K562 (cell line): ENCODE data around the gene ELOVL7. TPM values are rescaled to one million over a fixed set of nuclear protein-coding genes. Genes with fewer than 3 reads are reported as not detected.
A peak's percentile ranks its signal among the peaks of the same experiment; 100 is the strongest.

Experiments
- ATAC-seq: fragments of 200-7000 bp; cut with Tn5 transposase; 3 replicates; pipeline ENCODE4 v1.9.1; 2020; ENCODE audit warnings: moderate library complexity
- BruUV-seq: library from RNA; stranded (reverse); fragments of 400-500 nt; replicated peaks from 2 replicates; lab custom pipeline; 2021; lab: Mats Ljungman, UMichigan
- CTCF ChIA-PET: fragments of 300-600 bp; formaldehyde crosslinking; extraction: SDS; loops from one replicate; lab custom pipeline; 2021; ENCODE audit warnings: low intra/inter-chr PET ratio; lab: Yijun Ruan, JAX
- POLR2A ChIA-PET: fragments of 300-600, 350-650 bp; sonication (Branson Sonifier 250); formaldehyde crosslinking; extraction: SDS; loops from one replicate; lab custom pipeline; 2021; ENCODE audit warnings: antibody characterized with exemption, inconsistent platforms; lab: Yijun Ruan, JAX
- DNase-seq, 4 experiments: peaks; one replicate each; pipeline versions ENCODE4 v3.0.0 to v3.0.0-alpha.2; 2011 to 2018; ENCODE audit warnings: low spot score in 3 of 4, mixed read lengths in 3 of 4; ENCODE audit errors: extremely low read depth in 1 of 4
- FAIRE-seq: peaks from 2 replicates; lab custom pipeline; 2011; peaks lifted over from hg19 to GRCh38; lab: Jason Lieb, UNC
- H2AFZ ChIP-seq: 2 replicates; pipeline ENCODE4 v1.6.0; 2011; ENCODE audit warnings: low read depth, low read length, control low read depth, inconsistent platforms
- H3K27ac ChIP-seq: fragments of 200-600 bp; 3 replicates; pipeline ENCODE4 v1.8.0; 2011; ENCODE audit warnings: low read depth, mild to moderate bottlenecking, control low read depth, inconsistent platforms, low read length, moderate library complexity, mixed read lengths; ENCODE audit errors: extremely low read depth
- H3K27me3 ChIP-seq, 2 experiments: fragments of 300-600 bp in 1 of 2; 2 replicates in 1 of 2; 3 replicates in 1 of 2; pipeline versions ENCODE4 v1.6.0 to v1.8.0; 2011; ENCODE audit warnings: inconsistent platforms in 2 of 2, low read length in 2 of 2, mild to moderate bottlenecking in 1 of 2, mixed read lengths in 1 of 2, moderate library complexity in 1 of 2; ENCODE audit not compliant: control insufficient read depth in 2 of 2, insufficient read depth in 2 of 2
- H3K36me3 ChIP-seq: fragments of 300-600 bp; 3 replicates; pipeline ENCODE4 v1.8.0; 2011; ENCODE audit warnings: mild to moderate bottlenecking, low read length, inconsistent platforms; ENCODE audit not compliant: control insufficient read depth, insufficient read depth
- H3K4me1 ChIP-seq, 2 experiments: fragments of 200-600 bp in 1 of 2; replicated peaks in 1 of 2; 2 replicates in 1 of 2; 3 replicates in 1 of 2; pipeline versions ENCODE4 v1.5.1 to v1.8.0; 2011; ENCODE audit warnings: inconsistent platforms in 2 of 2, low read length in 2 of 2, mild to moderate bottlenecking in 1 of 2, mixed read lengths in 1 of 2, moderate library complexity in 1 of 2; ENCODE audit not compliant: control insufficient read depth in 2 of 2, insufficient read depth in 2 of 2
- H3K4me2 ChIP-seq: 2 replicates; pipeline ENCODE4 v1.6.1; 2011; ENCODE audit warnings: low read length, control low read depth, inconsistent platforms, mixed read lengths; ENCODE audit not compliant: insufficient read depth
- H3K4me3 ChIP-seq: fragments of 200-600 bp; sonication (generic), shearing (Covaris generic); 2 replicates; pipeline ENCODE4 v1.5.1; 2016; ENCODE audit warnings: control low read depth, inconsistent platforms
- H3K79me2 ChIP-seq: fragments of 200-600 bp; 3 replicates; pipeline ENCODE4 v1.8.0; 2011; ENCODE audit warnings: low read length, inconsistent platforms; ENCODE audit not compliant: control insufficient read depth, insufficient read depth
- H3K9ac ChIP-seq, 2 experiments: 2 replicates each; pipeline versions ENCODE4 v1.6.0 to v1.6.1; 2011; ENCODE audit warnings: low read depth in 2 of 2, low read length in 2 of 2, control low read depth in 1 of 2, inconsistent platforms in 1 of 2, mild to moderate bottlenecking in 1 of 2, mixed read lengths in 1 of 2; ENCODE audit not compliant: insufficient read depth in 1 of 2
- H3K9me1 ChIP-seq: one replicate; pipeline ENCODE4 v1.6.0; 2011; ENCODE audit warnings: inconsistent platforms, mild to moderate bottlenecking, low read length, moderate library complexity; ENCODE audit not compliant: control insufficient read depth, insufficient read depth
- H3K9me3 ChIP-seq: replicated peaks from 2 replicates; pipeline ENCODE4 v1.5.1; 2011; ENCODE audit warnings: low read depth, low read length, inconsistent platforms; ENCODE audit not compliant: control insufficient read depth, insufficient read depth
- H4K20me1 ChIP-seq: replicated peaks from 2 replicates; pipeline ENCODE4 v1.6.1; 2011; ENCODE audit warnings: low read length, inconsistent platforms, mixed read lengths; ENCODE audit not compliant: control insufficient read depth, insufficient read depth
- CCNT2 ChIP-seq: IDR thresholded peaks from 2 replicates; pipeline ENCODE4 v1.6.1; 2011; ENCODE audit warnings: borderline replicate concordance, low read depth, mild to moderate bottlenecking, moderate library complexity, mixed read lengths, low read length; ENCODE audit not compliant: insufficient read length; ENCODE audit errors: extremely low read depth
- KAT2B ChIP-seq: IDR thresholded peaks from one replicate; pipeline ENCODE4 v1.6.1; 2012; ENCODE audit warnings: low read depth, mild to moderate bottlenecking, control low read depth, inconsistent platforms, low read length, moderate library complexity
- MTA3 ChIP-seq: fragments of 450-650 bp; formaldehyde crosslinking; IDR thresholded peaks from 2 replicates; pipeline ENCODE4 v1.6.1; 2017; ENCODE audit warnings: mild to moderate bottlenecking, borderline replicate concordance
- MYNN ChIP-seq, 2 experiments: sonication (generic); formaldehyde crosslinking in 1 of 2; IDR thresholded peaks; 2 replicates each; pipeline versions ENCODE4 v1.5.0 to v1.6.1; 2016 to 2020; ENCODE audit warnings: antibody characterized with exemption in 1 of 2, missing genetic modification reagents in 1 of 2
- NR4A1 ChIP-seq, 2 experiments: fragments of 250-450 bp in 1 of 2; fragments of 450-650 bp in 1 of 2; sonication (Bioruptor Pico) in 1 of 2; IDR thresholded peaks; 2 replicates each; pipeline versions ENCODE4 v1.4.0 to v1.6.1; 2016 to 2020; ENCODE audit warnings: mild to moderate bottlenecking in 2 of 2, missing compliant biosample characterization in 1 of 2, missing genetic modification characterization in 1 of 2, moderate library complexity in 1 of 2
- POLR3G ChIP-seq: IDR thresholded peaks from 2 replicates; pipeline ENCODE4 v1.6.1; 2011; ENCODE audit not compliant: insufficient read length, insufficient replicate concordance; ENCODE audit errors: extremely low read depth
- RBM14 ChIP-seq: fragments of 200-400 bp; formaldehyde crosslinking; IDR thresholded peaks from 2 replicates; pipeline ENCODE4 v1.6.1; 2018; ENCODE audit warnings: low read depth, mild to moderate bottlenecking, low read length, moderate library complexity, borderline replicate concordance; ENCODE audit not compliant: insufficient read depth
- RCOR1 ChIP-seq, 2 experiments: IDR thresholded peaks; 2 replicates each; pipeline ENCODE4 v1.6.1; 2012; ENCODE audit warnings: low read depth in 2 of 2, low read length in 2 of 2, borderline replicate concordance in 1 of 2, improper control_type of control experiment in 1 of 2
- SMAD3 ChIP-seq: fragments of 450-650 bp; formaldehyde crosslinking; conservative IDR thresholded peaks from 2 replicates; pipeline ENCODE4 v1.4.0; 2020; ENCODE audit warnings: mild to moderate bottlenecking
- TARDBP ChIP-seq: fragments of 450-650 bp; IDR thresholded peaks from 2 replicates; pipeline ENCODE4 v1.6.1; 2016
- ZFX ChIP-seq: sonication (generic); formaldehyde crosslinking; IDR thresholded peaks from 2 replicates; pipeline ENCODE4 v1.8.0; 2022; ENCODE audit warnings: mild to moderate bottlenecking, missing genetic modification reagents, moderate library complexity
- WGBS: fragments of 100-300 bp; shearing (Covaris generic); methylation state at CpG from one replicate; pipeline ENCODE4 v1.1.6; 2016; ENCODE audit warnings: low coverage, mixed read lengths; ENCODE audit not compliant: insufficient coverage; ENCODE audit errors: missing lambda C conversion rate; 5-methylcytosine and 5-hydroxymethylcytosine counted together
- in situ Hi-C: fragments of 300-500 bp; cut with MboI; formaldehyde crosslinking; loops from 4 replicates; pipeline ENCODE4 v1.15.0; 2018; ENCODE audit warnings: inconsistent platforms, mixed read lengths
- intact Hi-C: fragments of 100-400 bp; cut with micrococcal nuclease; formaldehyde crosslinking; loops from 2 replicates; pipeline ENCODE4 v1.14.2; 2022
- polyA plus RNA-seq, 8 experiments: library from polyadenylated mRNA; depleted of rRNA in 4 of 8; stranded (reverse) in 5 of 8; unstranded in 3 of 8; fragments of >200 nt; fragmentation: Nextera tagmentation in 2 of 8; fragmentation: Illumina TruSeq in 1 of 8; extraction: Ambion mirVana in 2 of 8; extraction: Trizol in 1 of 8; gene quantifications; 2 replicates each; pipeline versions ENCODE4 v1.2.1 to v1.2.3, GENCODE V29; 2011 to 2014; ENCODE audit warnings: inconsistent platforms in 1 of 8, missing spikeins in 1 of 8
- total RNA-seq, 7 experiments: library from RNA; depleted of rRNA in 6 of 7; stranded (reverse); fragments of >200 nt in 6 of 7; fragmentation: Illumina TruSeq in 2 of 7; extraction: Trizol in 2 of 7; gene quantifications; 2 replicates each; pipeline versions ENCODE4 v1.2.1 to v1.2.3, GENCODE V29; 2011 to 2021; ENCODE audit warnings: low replicate concordance in 1 of 7
- TF ChIP-seq, protein P1 (sequence below): IDR thresholded peaks from 2 replicates; pipeline ENCODE4 v1.6.1; 2016; ENCODE audit warnings: missing genetic modification characterization, missing compliant biosample characterization
- TF ChIP-seq, protein P2 (sequence below), 3 experiments: fragments of 200-800 bp in 1 of 3; sonication (Bioruptor generic) in 1 of 3; sonication (generic) in 1 of 3; formaldehyde crosslinking in 1 of 3; IDR thresholded peaks; 2 replicates each; pipeline versions ENCODE4 v1.6.1 to v1.8.0; 2016 to 2022; ENCODE audit warnings: mild to moderate bottlenecking in 2 of 3, missing compliant biosample characterization in 2 of 3, missing genetic modification characterization in 2 of 3, missing genetic modification reagents in 1 of 3
- TF ChIP-seq, protein P3 (sequence below): fragments of 250-450 bp; sonication (Bioruptor Pico); IDR thresholded peaks from 2 replicates; pipeline ENCODE4 v1.5.0; 2020; ENCODE audit warnings: mild to moderate bottlenecking, borderline replicate concordance

ELOVL7 gene
- total and polyA plus RNA-seq, 9 of the 15 experiments (the other 6 are each of a cell fraction or from before 2014, with no cell fraction given), result 4.5 to 12.3 (median 6.9) TPM

DNA sequence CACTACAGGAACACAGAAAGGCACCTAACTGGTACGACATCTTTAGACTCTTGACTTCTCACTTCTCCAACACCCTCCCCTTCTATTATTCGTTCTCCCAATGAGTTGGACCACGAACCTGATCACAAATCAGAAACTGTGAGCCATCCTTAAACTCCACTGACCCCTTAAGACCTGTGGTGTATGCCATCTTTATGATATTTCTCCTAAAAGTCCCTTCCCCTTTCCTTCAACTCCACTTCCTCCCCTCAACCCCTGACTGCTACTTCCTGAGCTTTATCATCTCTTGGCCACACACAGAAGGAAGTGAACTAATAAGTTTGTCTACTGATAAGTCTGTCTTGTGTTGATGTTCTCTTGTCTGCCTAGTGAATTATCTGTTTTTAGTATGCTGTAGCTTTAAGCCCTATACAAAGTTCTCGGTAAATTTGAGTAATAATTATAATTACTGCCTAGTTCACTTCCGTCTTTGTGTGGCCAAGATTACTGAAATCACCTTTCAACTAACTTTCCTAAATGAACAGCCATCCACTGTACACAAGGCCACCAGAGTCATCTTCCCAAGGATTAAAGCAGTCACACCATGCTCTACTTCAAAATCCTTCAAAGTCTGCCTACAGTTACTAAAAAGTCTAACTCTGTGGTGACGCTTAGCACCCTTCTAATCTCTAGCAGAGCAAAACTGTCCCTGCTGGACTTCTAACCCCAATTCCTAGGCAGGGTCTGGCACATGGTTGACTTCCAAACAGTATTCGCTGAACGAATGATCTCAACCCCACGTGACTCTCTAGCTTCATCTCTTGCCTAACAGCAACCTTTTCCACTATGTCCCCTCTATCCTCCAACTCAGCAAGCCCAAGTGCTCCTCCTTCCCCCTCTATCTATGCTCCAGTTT, 23.2 kb downstream of the ELOVL7 start:
- Histone ChIP-seq H4K20me1 (no peaks in the 10 kb centered on the region), H3K9ac (peak overlapping the region in 1 of 2 experiments; percentile 64; a peak in 2 of 4 replicates), H3K36me3 (no peaks in the 10 kb centered on the region; the same call in 2 of the 3 replicates), H3K9me1 (no peaks in the 10 kb centered on the region), H3K9me3 (peaks cover 2% of the 10 kb centered on the region), H3K27me3 (no peaks in the 10 kb centered on the region), H3K27ac (peak overlapping the region; percentile 96), H3K79me2 (no peaks in the 10 kb centered on the region; the same call in 2 of the 3 replicates), H3K4me3 (no peak overlapping the region), H3K4me1 (peaks cover 0 to 40% of the 10 kb centered on the region in 2 experiments; a peak in 3 of 5 replicates), H3K4me2 (peak overlapping the region; percentile 67), H2AFZ (peak overlapping the region; percentile 86)
- peak; percentile 17 to 80 (median 47) for DNase-seq
- in situ Hi-C loops (no loop called here), intact Hi-C loops (no loop called here)
- no TSS peak for BruUV-seq
- ChIA-PET POLR2A (interaction anchor here (0.9 to 1.1 kb wide), 4 partner anchors 9 to 22 kb away, joined by 3 to 4 read pairs (median 4); no protein-coding TSS in a partner anchor), CTCF (no interaction called here)
- ATAC-seq, result peak; percentile 84
- WGBS, result 4% methylated on average over 9 of the region's 9 CpGs
- peak; percentile 84 for FAIRE-seq
- TF ChIP-seq CCNT2 (peak; percentile 32), TARDBP (no peak), SMAD3 (CRISPR knock-in tag) (no peak; the same call in 1 of the 2 replicates), MTA3 (peak; percentile 47; the same call in 1 of the 2 replicates), ZFX (CRISPR knock-in tag) (no peak), RCOR1 (IDR thresholded peaks at IDR 0.05; ENCODE audit: borderline replicate concordance in 1 of 2, low read depth in 2 of 2, low read length in 2 of 2) (peak in 1 of 2 experiments; percentile 56; a peak in 2 of 4 replicates), POLR3G (no peak), NR4A1 (CRISPR knock-in tag; IDR thresholded peaks at IDR 0.05) (no peak), NR4A1 (tag; IDR thresholded peaks at IDR 0.05) (0 out of 2 replicates have a peak, but pooled peaks have one; percentile 24), MYNN (IDR thresholded peaks at IDR 0.05) (peak; percentile 85; the same call in 1 of the 2 replicates), MYNN (CRISPR knock-in tag; IDR thresholded peaks at IDR 0.05) (no peak), KAT2B (no peak), RBM14 (no peak)
- TF ChIP-seq, protein P1, sequence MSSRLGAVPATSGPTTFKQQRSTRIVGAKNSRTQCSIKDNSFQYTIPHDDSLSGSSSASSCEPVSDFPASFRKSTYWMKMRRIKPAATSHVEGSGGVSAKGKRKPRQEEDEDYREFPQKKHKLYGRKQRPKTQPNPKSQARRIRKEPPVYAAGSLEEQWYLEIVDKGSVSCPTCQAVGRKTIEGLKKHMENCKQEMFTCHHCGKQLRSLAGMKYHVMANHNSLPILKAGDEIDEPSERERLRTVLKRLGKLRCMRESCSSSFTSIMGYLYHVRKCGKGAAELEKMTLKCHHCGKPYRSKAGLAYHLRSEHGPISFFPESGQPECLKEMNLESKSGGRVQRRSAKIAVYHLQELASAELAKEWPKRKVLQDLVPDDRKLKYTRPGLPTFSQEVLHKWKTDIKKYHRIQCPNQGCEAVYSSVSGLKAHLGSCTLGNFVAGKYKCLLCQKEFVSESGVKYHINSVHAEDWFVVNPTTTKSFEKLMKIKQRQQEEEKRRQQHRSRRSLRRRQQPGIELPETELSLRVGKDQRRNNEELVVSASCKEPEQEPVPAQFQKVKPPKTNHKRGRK (tag), result no peak
- TF ChIP-seq, protein P2, sequence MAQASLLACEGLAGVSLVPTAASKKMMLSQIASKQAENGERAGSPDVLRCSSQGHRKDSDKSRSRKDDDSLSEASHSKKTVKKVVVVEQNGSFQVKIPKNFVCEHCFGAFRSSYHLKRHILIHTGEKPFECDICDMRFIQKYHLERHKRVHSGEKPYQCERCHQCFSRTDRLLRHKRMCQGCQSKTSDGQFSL (CRISPR knock-in tag; IDR thresholded peaks at IDR 0.05), result no peak
- TF ChIP-seq, protein P2 (tag; IDR thresholded peaks at IDR 0.05), result no peak
- TF ChIP-seq, protein P3, sequence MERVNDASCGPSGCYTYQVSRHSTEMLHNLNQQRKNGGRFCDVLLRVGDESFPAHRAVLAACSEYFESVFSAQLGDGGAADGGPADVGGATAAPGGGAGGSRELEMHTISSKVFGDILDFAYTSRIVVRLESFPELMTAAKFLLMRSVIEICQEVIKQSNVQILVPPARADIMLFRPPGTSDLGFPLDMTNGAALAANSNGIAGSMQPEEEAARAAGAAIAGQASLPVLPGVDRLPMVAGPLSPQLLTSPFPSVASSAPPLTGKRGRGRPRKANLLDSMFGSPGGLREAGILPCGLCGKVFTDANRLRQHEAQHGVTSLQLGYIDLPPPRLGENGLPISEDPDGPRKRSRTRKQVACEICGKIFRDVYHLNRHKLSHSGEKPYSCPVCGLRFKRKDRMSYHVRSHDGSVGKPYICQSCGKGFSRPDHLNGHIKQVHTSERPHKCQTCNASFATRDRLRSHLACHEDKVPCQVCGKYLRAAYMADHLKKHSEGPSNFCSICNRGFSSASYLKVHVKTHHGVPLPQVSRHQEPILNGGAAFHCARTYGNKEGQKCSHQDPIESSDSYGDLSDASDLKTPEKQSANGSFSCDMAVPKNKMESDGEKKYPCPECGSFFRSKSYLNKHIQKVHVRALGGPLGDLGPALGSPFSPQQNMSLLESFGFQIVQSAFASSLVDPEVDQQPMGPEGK (CRISPR knock-in tag), result no peak
